GM18870 (cell line): ENCODE measurements around the gene RBFOX2.
"Not testable (repeated sequence)": the region's sequence is repeated elsewhere in the genome, so short reads cannot be mapped to it uniquely, and the experiment has no call there.

Experiments
- ATAC-seq: cut with Tn5 transposase; IDR thresholded peaks from one replicate; pipeline ENCODE4 v1.9.1; 2021; ENCODE audit warnings: moderate library complexity; ENCODE audit not compliant: unreplicated experiment

Gene RBFOX2

DNA sequence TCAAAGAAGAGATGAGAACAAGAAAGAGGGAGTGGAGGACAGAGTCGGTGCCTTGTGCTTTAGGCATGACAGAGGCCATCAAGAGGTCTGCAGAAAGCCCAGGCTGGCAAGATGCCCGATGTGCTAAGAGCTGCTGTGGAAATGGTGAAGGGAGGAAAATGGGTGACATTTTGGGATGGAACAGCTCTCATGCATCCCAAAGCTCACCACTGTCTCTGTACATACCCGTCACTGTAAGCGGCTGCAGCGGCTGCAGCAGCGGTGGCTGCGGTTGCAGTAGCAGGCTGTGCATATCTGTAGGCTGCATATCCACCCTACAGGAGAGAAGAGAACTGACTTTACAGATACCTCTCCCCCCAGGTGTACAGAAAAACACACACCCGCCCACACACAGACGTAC is 282.4 kb downstream of the RBFOX2 start:
- no peak for ATAC-seq

DNA sequence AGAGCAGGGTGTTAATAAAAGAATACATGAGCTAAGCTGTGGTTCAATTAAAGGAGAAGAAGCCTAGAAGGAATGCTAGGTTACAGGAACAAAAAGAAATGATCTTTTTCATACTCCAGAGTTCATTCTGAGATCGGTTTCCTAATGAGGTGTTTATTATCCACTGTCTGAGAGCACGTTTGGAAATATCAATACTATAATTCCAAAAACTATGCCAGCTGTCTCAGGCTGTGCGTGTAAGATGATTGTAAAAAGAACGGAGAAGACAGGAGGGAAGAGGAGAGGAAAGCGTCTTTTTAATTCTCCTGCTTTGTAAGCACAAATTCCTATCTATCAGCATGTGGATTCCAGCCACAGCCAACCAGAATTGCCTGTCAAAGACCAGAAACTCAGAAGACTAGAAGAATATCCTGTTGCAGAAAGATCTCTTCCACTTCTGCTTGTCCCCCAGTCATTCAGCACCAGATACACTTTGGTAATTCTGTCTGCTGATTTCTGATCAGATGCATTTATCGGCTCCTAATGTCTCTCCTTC is 285.2 kb downstream of the RBFOX2 start:
- no peak for ATAC-seq

DNA sequence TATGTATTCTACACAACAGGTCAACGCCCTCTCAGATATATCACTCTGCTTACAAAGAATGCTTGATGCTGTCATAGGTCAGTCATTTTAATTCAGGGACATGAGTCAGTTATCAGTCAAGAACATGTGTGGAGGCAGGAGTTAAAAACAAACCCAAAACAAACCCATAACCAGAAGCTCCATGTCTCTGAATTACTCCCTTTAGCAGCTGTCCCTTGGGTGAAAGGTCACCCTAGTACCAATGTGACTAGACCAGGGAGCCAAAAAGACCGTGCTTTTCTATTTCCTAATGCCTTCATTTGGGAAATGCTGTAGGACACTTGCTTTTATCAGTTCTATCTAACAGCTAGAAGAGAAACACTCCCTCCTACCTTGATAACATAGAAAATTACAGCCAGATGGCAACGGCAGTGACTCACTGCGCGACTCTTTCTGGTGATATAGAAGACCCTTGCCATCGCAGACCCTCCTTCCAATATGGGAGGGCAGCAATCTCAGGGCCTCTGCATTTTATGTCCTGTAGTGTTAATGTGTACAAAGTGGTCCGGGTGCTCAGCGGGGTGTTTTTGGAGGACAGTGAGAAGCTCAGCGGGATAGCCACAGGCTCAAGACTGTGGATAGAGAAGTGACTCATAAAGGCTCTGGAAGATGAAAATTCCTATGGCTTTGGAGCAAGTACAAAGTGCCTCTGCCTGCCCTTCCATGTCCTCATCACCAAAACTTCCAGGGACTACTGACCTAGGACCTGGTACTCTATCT is 286.1 kb downstream of the RBFOX2 start:
- ATAC-seq: no peak

DNA sequence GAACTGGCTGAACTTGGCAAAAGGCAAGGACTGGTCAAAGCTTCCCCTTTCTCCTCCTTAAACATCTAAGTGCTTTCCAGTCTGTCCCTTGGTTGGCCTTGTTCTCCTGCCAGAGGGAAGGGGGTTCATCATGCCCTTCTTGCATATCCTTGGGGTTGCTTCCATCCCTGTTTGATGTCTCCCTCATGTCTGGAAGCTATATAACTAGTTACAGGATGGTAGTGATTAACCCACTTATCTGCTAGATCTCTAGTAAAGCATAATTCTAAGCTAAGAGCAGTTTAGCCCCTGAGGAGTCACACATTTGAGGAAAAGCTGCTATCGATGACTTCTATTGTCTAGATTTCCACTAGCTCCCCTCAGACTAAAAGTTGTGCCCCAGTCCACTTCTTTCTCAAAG is 288.0 kb downstream of the RBFOX2 start:
- ATAC-seq: no peak

DNA sequence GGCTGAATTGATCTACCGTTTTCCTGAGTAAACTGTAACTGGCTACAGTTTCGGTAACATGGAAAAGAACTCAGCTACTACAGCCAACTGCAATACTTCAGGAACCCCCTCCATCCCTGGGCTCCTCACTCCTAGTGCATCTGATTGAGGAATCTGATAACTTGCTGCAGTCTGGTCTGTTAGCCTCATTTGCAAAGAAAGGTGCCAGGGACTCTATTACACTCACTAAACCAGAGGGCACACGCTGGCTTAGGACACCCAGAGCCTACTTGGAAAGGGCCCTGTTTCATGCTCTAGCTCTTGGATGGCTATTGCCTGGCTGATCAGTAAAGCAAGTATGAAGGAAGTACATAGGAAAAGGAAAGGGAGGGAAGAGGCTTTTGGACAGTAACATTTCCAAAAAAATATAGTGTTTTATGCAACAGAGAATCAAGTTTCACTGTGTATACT is 288.7 kb downstream of the RBFOX2 start:
- ATAC-seq: no peak

DNA sequence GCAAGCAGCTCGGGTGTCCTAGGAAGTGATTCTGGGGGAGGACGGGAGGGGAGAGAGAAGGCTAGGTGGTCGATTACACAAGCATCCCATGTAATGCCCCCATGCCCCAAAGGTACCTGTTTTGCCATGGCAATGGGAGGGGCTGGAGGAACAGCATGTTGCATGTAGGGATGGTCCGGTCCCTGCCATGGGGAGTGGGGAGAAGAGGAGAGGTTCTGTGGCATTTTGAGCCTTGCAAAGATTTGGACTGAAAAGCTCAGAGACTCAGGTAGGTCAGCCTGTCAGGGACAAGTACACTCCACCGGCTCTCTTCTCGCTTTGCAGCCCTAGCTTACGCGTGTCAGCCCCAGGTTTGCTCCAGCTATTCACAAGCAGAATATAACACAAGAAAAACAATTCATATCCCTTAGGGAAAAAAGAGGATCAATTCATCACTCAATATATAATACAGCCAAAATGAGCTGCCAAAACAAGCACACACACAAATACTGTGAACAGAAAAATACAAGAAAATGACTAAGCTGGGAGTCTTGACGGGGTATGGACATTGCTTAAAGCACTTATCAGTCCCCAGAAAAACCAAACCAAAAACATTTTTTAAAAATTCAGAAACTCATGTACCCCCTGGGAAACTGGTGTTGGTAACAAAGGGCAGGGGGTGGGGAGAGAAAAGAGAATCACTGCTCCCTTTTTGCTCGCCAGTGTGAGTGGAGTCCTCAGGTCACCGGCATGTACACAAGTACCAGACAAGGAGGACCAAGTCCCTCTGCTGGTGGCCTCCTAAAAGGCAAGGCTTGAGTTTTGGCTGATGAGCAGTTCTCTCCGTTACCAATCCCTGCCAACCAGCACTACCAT is 289.3 kb downstream of the RBFOX2 start:
- ATAC-seq: no peak

DNA sequence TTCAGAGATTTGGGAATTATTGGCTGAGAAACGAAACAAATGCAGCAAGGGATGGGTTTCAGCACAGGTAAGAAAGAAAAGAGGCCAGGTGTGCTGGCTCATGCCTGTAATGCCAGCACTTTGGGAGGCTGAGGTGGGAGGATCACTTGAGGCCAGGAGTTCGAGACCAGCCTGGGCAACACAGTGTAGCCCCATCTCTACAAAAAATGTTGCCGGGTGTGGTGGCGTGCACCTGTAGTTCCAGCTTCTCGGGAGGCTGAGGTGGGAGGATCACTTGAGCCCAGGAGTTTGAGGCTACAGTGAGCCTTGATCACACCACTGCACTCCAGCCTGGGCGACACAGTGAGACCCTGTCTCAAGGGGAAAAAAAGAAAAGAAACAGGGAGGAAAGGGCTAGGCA is 290.7 kb downstream of the RBFOX2 start:
- ATAC-seq: not testable (repeated sequence)

DNA sequence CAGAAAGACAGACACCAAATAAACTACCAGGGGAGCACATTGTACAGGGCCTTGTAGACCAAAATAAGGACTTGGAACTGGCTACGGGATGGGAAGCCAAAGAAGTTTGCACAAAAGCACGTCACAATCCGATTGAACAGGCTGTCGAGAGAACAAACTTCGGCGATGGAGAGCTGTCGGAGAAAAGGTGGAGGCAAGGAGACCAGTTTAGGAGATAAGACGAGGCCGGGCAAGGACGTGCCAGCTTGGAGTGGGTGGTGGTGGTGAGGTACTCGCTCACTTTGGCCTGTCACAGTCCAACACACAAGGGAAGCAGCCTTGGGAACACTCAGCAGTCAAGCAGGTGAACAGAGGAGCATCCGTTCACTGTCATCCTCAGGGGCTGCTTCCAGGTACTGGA is 291.9 kb downstream of the RBFOX2 start:
- ATAC-seq: no peak

DNA sequence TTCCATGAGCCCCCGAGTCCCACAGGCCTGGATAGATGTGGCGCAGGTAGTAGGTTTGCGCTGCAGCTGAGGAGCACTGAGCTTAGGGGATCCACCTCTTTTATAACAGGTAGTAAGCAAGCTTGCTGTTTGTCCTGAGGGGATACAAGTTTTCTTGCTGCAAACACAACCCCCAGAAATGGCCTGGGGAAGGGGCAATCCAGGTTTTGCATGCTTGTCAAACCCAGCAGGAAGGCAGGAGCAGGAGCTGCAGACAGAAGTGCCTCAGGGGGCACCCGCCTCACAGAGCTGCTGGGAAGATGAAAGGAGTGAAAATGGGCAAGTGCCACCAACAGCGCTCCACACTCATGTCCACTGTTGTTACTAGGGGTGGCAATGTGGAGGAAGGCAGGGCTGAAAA is 292.5 kb downstream of the RBFOX2 start:
- ATAC-seq: no peak

DNA sequence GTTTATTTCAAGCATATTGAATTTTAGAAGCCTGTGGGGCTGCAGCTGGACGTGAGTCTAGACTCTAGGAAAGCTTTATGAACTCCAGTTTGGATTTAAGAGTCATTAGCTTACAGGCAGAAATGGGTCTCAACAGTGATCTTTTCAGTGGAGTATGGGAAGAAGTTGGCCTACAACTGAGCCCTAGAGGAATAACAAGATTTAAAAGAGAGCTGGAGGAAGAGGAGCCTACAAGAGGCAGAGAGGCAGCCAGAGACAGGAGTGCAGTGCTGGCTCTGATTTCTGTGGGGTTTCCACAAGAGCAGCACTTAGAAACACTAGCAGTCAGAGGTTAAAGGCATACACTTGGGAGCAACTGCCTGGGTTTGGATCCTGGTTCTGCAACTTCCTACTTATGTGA is 293.1 kb downstream of the RBFOX2 start:
- ATAC-seq: no peak

DNA sequence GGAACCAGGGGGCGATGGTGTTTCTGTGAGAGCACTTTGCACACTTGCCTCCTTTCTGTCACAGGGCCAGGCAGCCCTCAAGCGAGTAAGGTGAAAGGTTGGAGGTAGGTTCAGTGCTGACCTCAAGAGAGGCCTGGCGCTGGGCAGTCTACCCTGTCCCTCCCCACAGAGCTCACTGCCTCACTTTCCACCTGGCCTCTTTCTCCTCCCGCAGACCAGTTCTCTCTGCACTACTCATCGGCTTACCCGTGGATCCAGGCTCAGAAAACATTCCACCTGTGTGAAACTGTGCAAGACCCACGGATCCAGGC is 294.2 kb downstream of the RBFOX2 start:
- no peak for ATAC-seq

DNA sequence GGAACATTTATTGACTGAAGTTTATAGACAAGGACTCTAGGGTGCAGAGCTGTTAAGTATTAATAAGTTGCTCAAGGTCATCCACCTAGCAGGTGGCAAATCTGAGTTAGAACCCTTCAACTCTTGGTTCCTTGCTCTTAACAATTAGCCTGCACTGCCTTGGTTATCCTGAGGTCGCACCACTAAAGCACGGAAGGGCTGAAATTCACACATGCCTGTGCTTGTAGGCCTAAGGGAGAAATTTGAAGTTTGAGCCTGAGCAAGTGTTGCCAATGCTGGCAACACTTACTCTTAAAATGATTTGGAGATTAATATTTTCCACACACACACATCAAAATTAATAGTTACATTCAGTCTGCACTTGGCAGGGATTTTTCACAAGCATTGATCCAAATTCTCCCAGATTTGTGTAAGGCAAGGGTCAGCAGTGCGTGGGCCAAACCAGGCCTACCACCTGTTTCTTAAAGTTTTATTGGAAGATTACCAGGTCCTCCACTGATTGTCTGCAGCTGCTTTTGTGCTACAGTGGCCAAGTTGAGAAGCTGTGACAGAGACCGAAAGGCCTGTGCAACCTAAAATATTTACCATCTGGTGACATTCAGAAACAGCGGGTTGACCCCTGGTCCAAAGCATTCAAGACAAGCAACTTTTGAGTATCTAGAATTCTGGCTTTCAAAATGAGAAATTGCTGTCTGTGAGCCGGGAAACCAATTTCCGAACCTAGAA is 294.7 kb downstream of the RBFOX2 start:
- no peak for ATAC-seq

DNA sequence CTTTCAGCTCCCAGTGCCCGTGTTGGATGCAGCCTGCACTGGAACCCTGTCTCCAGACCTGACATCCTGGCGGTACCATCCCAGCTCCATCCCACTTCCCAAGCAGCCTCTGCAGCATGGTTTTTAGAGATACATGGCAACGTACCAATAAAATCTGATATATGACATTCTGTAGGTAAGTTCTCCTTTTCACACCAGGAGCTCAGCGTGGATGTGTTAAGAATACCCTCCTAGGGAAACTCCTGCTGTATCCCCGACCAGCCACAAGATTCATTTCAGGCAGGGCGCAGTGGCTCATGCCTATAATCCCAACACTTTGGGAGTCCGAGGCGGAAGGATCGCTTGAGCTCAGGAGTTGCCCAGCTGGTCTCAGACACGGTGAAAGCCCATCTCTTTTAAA is 295.6 kb downstream of the RBFOX2 start:
- no peak for ATAC-seq

DNA sequence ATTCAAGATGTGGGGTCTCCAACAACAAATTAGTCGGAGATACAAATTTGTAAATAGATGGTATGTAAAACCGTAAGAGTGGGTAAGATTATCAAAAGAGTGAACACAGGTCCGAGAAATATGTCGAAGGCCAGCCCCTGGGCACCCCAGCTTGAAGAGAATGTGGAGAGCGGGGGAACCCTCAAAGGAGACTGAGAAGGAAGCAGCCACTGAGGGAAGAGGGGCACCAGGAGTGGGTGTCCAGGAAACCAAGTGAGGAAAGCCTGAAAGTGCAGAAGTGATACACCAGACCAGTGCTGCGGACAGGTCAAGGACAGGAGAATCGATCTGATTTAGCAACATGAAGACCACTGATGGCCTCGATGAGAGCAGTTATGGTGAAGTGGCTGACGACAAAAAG is 296.5 kb downstream of the RBFOX2 start:
- ATAC-seq: no peak

DNA sequence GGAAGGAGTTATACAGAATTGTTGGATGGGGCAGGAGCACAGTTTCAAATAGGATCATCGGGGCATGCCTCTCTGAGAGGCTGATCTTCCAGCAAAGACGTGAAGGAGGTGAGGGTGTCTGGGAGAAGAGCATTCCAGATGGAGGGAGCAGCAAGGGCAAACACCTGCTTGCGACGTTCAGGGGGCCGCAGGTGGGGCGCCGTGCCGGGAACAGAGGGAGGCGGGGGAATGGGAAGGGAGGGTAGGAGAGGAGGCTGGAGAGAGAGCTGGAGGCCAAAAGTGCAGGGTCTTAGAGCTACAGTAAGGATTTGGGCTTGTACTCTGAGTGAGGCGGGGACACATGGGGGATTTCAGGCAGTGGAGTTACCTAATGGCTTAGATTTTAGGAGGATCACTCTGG is 297.3 kb downstream of the RBFOX2 start:
- no peak for ATAC-seq

DNA sequence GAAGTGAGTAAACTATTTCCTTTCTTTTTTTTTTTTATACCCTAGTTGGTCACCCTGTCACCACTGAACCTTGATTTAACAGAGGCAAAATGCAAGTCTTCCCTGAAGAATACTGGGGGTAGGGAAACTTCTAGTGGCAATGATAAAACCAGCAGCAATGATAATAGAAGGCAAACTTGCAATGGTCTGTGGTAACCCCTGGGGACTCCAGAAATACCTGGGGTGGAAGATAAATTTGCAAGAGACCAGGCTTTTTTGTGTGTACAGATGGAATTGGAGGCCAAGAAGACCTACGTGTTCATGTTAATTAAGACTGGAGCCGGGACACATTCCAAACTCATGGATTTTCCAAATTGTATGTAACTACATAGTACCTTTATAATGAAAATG is 299.3 kb downstream of the RBFOX2 start:
- no peak for ATAC-seq

DNA sequence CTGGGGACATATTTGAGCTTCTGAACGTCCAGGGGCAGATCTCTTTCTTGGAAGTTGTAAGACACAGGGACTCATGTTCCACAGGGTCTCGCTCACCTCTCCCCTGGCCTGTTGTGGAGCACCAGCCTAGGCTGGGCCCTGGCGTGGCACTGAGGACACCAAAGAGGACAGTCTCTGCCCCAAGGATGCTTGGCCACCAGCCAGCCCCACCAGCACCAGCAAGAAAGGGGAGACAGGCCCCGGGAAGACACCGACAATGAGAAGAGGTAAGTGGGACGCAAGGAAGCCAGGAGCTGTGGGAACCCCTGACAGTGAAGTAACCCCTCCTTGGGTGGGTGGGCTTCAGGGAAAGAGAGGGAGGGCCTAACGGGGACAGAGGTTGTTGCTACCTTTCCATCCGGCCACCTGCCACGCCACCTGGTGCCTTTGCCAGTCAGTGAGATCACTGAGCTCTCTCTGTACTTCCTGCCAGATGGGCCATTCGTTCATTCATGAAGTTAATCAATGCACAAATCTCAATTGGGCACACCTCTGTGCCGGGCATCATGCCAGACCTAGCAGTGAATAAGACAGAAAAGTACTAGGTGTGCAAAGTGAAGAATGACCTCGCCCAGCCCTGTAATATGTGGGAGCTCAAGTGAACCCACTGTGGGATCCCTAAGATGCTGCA is 299.9 kb downstream of the RBFOX2 start:
- no peak for ATAC-seq

DNA sequence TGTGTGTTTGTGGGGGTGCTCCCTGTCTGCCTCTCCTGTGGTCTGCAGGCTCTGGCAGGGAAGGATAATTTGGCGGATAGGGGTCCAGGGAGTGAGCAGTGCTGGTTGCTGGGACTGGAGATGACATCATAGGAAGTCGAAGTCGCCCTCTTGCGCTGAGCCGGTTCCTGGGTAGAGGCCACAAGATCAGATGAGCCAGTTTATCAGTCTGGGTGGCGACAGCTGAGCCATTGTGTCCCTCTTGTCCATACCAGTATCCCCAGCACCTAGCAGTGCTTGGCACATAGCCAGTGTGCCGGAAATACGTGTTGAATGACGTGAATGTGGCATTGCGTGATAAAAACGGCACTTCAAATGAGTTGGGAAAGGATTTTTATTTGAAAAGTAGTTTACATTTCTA is 301.2 kb downstream of the RBFOX2 start:
- ATAC-seq: no peak

DNA sequence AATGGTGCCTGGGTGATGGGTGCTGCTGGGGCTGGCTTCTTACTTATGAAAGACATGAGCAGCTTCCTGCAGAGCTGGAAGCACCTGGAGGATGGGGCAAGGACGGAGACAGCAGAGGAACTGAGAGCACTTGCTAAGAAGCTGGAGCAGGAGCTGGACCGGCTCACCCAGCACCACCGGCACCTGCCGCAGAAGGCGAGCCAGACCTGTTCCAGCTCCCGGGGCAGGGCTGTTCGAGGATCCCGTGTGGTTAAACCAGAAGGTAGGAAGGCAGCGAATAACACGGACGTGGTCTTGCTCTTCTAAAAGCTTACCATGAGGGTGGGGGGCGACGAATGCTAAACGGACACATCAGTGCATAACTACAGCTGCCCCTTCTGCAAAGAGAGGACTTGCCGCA is 301.7 kb downstream of the RBFOX2 start:
- no peak for ATAC-seq

DNA sequence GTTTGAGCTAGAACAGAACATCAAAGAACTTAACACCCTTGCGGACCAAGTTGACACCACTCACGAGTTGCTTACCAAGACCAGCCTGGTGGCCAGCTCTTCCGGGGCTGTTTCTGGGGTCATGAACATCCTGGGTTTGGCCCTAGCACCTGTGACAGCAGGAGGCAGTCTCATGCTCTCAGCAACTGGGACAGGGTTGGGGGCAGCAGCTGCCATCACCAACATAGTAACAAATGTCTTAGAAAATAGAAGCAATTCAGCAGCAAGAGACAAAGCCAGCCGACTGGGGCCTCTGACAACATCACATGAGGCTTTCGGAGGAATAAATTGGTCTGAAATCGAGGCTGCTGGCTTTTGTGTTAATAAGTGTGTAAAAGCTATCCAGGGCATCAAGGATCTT is 302.2 kb downstream of the RBFOX2 start:
- ATAC-seq: no peak

DNA sequence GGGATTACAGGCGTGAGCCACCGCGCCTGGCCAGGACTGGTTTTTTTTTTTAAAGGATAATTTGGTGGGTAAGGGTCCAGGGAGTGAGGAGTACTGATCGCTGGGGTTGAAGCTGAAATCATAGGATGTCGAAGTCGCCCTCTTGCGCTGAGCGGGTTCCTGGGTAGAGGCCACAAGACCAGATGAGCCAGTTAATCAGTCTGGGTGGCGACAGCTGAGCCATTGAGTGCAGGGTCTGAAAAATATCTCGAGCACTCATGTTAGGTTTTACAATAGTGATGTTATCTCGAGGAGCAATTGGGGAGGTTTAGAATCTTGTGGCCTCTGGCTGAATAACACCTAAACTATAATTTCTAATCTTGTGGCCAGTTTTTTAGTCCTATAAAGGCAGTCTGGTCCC is 303.1 kb downstream of the RBFOX2 start:
- ATAC-seq: no peak
